NT2/D1 (cell line): Measurements from ENCODE around the gene DNAH8.

ENCODE experiments used
- SUZ12 ChIP-seq: IDR thresholded peaks from 2 replicates; pipeline ENCODE4 v1.6.1; 2011; ENCODE audit not compliant: insufficient read length, insufficient read depth; ENCODE audit errors: extremely low read depth
- ZNF274 ChIP-seq: IDR thresholded peaks from 2 replicates; pipeline ENCODE4 v1.6.1; 2011; ENCODE audit warnings: mild to moderate bottlenecking, low read depth, low read length

GRCh38 chr6:38843798-38844197 is 128.7 kb downstream of the DNAH8 start:
- TF ChIP-seq SUZ12 (no peak), ZNF274 (no peak)
